Right ventricle myocardium superior (tissue), 1 donor: ENCODE data around the gene ZDHHC14. TPM values are rescaled to one million over a fixed set of nuclear protein-coding genes. Genes with fewer than 3 reads are reported as not detected.

Experiments used
- ATAC-seq: fragments of 200-7000 bp; cut with Tn5 transposase; one replicate; pipeline ENCODE4 v1.9.1; 2020; ENCODE audit warnings: mild to moderate bottlenecking; ENCODE audit not compliant: poor library complexity
- DNase-seq: peaks from one replicate; pipeline ENCODE4 v3.0.0-alpha.2; 2020
- intact Hi-C: fragments of 100-400 bp; cut with DNase I; formaldehyde crosslinking; loops from one replicate; pipeline ENCODE4 v1.11.2; 2022
- total RNA-seq: library from RNA; stranded (reverse); fragmentation: NEBNext Ultra II Directional; extraction: Animal tissue kit (Norgen Biotek cat#: 25700); gene quantifications from one replicate; pipeline ENCODE4 v1.2.1, GENCODE V29; 2021
- donor health status: DM: no; HTN: yes; CAD: no; lungs with severe emphysema.

The ZDHHC14 gene
- total RNA-seq, 1 donor from 2014 or later, result 9.4 TPM

- intact Hi-C loops, result no loop called here
- DNase-seq, result no peak
- no peak for ATAC-seq
Measured at GRCh38 chr6:157432892-157433265, 51.9 kb downstream of the ZDHHC14 start.

DNA sequence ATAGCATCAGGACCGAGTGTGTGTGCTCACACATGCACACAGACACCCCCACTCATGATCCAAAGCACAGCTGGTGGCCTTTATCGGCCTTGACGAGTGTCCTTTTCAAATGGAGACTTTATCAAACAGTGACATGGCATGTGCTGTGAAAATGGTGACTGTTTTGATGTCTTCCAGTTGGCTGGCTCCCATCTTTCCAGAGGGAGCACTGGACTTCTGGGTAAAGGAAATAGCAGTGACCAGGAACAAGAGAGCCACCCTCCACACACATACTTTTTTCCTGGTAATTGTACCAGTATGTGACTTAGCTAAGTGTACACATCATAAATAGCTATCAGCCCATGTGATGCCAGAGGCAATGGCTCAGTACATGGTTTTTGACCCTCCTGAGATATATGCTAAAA is 52.7 kb downstream of the ZDHHC14 start:
- no peak for DNase-seq
- intact Hi-C loops, result no loop called here

DNA sequence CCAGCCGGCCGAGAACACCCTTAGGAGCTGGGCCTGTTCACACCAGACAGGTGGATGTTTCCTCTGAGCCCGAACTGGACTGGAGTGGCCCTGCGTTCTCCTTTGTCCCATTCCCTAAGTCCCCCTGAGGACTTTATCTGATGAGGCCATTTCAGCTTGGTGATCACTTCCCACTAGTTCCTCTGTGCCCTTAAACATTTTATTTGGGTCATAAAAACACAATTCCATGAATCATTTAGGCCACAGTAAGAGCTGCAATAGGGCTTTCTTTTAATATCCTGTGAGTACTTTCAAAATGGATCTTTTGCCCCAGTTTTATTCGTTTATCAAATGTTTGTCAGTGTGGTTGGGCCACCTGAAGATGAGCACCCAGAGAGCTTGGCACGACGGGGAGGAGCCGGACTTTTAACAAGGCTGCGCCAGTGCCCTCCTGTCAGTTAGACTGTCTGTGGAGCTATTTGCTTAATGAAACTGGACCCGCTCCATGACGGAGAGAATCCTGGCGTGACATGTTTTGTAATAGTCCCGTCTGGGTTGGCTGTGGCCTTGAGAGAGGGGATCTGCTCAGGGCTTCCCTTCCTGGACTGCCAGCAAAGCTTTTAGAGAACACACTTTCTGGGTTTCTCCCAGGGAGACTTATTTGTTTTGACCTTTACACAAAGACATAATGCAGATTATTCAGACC is 53.5 kb downstream of the ZDHHC14 start:
- ATAC-seq, result peak; percentile 80
- intact Hi-C loops, result no loop called here
- DNase-seq, result peak; percentile 61

More for the DNA sequence above, 52.7 kb downstream of the ZDHHC14 start:
- ATAC-seq, result peak; percentile 36

- ATAC-seq (peak; percentile 27), DNase-seq (no peak)
- intact Hi-C loops, result no loop called here
Measured at GRCh38 chr6:157436219-157436943, 55.4 kb downstream of the ZDHHC14 start.

DNA sequence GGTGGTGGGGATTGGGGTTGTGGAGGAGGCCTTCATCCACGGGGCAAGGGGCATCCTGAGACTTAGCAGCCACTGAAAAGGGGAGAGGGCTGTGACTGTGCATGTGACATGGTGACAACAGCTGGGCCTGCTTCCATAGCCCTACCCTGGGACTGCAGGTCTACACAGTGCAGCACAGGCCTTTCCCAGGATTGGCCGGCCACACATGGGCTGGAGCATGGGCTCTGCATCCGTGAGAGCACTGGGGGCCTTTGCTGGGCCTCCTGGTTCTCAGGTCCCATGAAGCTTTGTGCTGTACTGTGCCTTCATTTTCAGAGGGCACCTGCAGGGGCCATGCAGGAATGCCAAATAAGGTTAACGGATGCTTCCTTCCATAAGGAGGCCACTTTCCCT is 56.0 kb downstream of the ZDHHC14 start:
- DNase-seq (no peak), ATAC-seq (no peak)
- intact Hi-C loops, result no loop called here

DNA sequence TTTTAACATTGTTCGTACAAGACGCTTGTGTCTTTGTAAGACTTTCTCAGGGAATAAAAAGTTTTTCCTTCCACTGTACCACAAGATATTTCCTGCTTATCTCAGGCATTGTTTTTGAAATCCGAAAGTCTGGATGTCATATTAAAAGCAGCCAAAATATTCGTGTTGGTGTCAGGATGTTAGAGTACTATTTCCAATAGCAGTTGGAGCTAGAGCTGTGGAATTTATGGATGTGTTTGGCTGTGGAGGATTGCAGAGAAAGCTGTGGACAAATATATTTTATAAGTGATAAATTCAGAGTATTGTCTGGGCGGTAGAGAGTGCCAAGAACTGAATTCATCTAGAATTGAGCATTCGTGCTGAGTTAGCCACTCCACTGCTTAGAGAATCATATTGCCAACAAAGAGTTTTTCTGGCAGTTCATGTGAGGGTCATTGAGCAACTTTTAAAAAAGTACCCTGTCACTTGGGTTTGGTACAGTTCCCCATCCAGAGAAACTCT is 57.7 kb downstream of the ZDHHC14 start:
- DNase-seq (no peak), ATAC-seq (peak; percentile 53)
- intact Hi-C loops, result no loop called here

GRCh38 chr6:157440171-157440570 is 59.2 kb downstream of the ZDHHC14 start:
- DNase-seq (no peak), ATAC-seq (no peak)
- intact Hi-C loops, result no loop called here

DNA sequence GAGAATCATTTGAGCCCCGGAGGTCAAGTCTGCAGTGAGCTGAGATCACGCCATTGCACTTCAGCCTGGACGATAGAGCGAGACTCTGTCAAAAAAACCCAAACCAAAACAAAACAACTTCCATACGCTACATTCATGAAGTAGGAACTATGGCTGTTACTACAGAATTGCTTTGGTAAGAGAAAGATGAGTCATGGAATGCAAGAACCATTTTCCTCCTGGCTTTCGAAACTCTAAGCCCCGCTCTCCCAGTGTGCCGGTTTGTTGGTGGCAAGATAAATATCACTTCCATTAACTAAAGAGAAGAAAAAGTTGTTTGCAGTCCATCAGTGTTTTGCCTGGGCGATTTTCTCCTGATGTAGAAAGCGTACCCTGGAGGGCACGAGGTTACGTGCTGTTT is 61.3 kb downstream of the ZDHHC14 start:
- intact Hi-C loops, result no loop called here
- no peak for DNase-seq
- no peak for ATAC-seq

DNA sequence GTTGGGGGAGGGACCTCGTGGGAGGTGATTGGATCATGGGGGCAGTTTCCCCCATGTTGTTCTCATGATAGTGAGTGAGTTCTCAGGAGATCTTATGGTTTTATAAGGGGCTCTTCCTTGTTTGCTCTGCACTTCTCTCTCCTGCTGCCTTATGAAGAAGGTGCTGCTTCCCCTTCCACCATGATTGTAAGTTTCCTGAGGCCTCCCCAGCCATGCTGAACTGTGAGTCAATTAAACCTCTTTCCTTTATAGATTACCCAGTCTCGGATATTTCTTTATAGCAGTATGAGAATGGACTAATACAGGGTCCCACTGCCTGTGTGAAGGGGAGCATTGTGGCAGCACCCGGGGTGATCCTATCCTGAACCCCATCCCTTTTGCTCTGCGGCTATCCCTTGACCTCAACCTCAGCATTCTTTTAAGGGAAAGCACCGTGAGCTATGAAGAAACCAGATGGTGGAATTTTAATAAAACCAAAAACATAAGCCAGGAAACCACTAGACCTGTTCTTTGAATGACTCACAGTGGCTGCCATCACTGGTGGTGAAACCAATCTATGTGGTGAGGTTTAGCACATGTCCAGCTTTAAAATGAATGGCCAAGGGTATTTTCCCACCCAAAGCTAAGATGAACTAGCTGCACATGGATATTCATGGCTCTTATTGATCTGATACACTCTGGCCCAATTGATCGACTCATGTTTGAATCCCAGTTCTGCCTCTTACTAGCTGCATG is 62.2 kb downstream of the ZDHHC14 start:
- no peak for DNase-seq
- intact Hi-C loops, result no loop called here
- no peak for ATAC-seq

DNA sequence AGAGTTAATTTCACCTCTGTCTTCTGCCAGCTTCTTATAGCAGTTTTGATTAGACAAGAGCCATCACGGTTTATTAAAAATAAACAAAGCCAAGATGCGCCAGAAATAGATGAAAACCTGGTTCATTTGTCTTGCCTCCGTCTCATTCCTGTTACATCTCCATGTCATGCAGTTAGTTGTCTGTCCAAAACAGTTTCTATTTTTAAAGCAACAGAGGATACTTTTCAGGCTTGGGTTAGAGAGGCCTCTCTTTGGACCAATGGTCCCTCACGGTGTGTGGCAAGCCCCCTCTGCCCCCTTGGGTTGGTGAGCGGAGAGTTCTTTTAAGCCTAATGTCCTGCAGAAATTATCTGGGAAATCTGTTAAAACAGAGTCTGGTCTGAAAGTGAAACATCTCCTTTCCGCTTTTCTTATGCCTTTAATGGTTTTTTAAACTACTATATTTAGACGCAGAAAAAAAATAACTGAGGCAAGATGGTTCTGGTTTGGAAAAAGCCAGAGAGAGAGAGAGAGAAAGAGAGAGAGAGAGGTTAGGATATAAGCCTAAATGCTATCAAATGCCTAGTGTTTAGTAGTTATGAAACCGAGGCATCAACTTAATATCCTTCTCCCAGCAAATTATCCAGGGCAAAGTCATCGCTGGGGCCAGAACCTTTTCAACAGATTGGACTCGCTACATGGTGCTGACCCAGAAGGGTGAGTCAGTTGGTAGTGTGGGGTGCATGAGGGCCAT is 64.5 kb downstream of the ZDHHC14 start:
- no peak for DNase-seq
- intact Hi-C loops, result no loop called here
- no peak for ATAC-seq

- intact Hi-C loops, result no loop called here
- DNase-seq (no peak), ATAC-seq (no peak)
Measured at GRCh38 chr6:157447735-157448134, 66.7 kb downstream of the ZDHHC14 start.

GRCh38 chr6:157449610-157450009 is 68.6 kb downstream of the ZDHHC14 start:
- ATAC-seq (no peak), DNase-seq (no peak)
- intact Hi-C loops, result no loop called here

GRCh38 chr6:157450931-157451742 is 70.1 kb downstream of the ZDHHC14 start:
- intact Hi-C loops, result no loop called here
- DNase-seq (no peak), ATAC-seq (no peak)

GRCh38 chr6:157452096-157452495 is 71.1 kb downstream of the ZDHHC14 start:
- intact Hi-C loops, result no loop called here
- no peak for ATAC-seq
- DNase-seq, result no peak

DNA sequence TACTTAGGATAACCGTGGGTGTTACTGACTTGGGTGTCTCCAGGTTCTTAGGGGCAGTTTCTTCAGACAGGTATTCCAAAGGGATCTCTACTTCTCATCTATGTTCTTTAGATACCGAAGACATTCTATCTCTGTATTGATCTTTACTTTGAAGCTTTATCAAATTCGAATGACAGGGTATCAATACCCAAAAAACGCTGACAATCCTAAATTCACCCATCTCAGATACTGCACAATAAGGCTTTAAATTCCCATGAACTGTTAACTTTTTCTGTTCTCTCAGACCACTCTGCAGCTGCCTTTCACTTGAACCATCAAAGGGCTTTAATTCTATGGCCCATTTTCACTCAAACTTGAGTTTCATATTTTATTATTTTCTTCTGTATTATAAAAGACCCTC is 72.1 kb downstream of the ZDHHC14 start:
- DNase-seq (no peak), ATAC-seq (no peak)
- intact Hi-C loops, result no loop called here

DNA sequence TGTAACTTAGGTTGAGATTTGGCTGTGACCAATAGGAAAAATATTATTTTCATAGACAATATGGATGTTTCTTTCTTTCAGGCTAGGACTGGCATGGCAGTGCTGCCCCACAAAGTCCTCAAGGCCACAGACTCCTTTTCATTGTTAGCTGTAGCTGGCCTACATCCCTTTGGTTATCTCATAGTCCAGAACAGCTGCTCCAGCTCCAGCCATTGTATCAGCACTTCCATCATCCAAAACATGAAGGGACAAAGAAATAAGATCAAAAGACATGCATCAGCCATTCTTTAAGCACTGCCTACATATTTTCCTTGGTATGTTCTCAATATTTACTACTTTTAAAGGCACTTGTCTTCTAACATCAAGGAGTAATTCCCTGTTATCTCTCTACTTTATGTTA is 73.0 kb downstream of the ZDHHC14 start:
- ATAC-seq (no peak), DNase-seq (no peak)
- intact Hi-C loops, result no loop called here

GRCh38 chr6:157454762-157455714 is 74.0 kb downstream of the ZDHHC14 start:
- ATAC-seq (no peak), DNase-seq (no peak)
- intact Hi-C loops, result no loop called here
